ENCODE results near the gene NUDT1.

DNA sequence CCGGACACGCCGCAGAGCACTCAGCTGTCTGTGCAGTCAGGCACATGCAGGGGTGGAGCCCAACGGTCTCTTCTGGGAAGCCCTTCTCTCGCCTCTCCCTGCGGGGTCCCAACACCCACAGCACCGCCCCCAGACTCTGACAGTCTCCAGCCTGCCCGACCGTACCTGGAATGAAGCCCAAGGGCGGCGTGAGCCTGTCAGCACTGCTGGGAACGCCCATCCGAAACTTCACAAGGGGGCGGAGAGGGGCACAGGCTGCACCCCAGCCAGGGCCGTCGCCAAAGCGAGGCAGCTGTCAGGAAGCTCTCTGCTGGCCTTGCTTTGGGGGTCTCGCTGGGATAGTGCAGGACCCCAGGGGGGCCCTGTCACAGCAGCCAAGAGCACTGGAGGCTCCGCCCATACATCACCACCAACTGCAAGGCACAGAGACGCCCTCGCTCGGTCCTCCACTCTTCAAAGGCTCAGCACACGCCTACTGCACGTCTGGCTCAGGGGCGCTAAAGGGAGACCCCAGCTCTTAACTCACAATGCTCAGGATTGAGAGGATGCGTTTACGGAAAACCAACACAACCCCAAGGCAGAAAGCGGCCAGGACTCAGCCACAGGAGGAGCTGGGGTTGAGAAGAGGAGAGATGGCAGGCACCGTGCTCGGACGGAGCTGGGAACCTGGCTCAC lies 40.2 kb upstream of the NUDT1 start:
- TF ChIP-seq, protein P1, sequence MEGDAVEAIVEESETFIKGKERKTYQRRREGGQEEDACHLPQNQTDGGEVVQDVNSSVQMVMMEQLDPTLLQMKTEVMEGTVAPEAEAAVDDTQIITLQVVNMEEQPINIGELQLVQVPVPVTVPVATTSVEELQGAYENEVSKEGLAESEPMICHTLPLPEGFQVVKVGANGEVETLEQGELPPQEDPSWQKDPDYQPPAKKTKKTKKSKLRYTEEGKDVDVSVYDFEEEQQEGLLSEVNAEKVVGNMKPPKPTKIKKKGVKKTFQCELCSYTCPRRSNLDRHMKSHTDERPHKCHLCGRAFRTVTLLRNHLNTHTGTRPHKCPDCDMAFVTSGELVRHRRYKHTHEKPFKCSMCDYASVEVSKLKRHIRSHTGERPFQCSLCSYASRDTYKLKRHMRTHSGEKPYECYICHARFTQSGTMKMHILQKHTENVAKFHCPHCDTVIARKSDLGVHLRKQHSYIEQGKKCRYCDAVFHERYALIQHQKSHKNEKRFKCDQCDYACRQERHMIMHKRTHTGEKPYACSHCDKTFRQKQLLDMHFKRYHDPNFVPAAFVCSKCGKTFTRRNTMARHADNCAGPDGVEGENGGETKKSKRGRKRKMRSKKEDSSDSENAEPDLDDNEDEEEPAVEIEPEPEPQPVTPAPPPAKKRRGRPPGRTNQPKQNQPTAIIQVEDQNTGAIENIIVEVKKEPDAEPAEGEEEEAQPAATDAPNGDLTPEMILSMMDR (IDR thresholded peaks at IDR 0.05; ENCODE audit: insufficient read depth, low read length, poor library complexity, severe bottlenecking) = no peak
- TF ChIP-seq EZH2phosphoT487 (conservative IDR thresholded peaks at IDR 0.05; ENCODE audit: low read length) = no peak

Measured in SU-DHL-6 (cell line).